GM19452 (cell line): ENCODE results near the gene NPRL2.
A peak's percentile ranks its signal among the peaks of the same experiment; 100 is the strongest.

Source experiments
- ATAC-seq: cut with Tn5 transposase; IDR thresholded peaks from one replicate; pipeline ENCODE4 v1.9.1; 2021; ENCODE audit not compliant: unreplicated experiment

NPRL2 gene

DNA sequence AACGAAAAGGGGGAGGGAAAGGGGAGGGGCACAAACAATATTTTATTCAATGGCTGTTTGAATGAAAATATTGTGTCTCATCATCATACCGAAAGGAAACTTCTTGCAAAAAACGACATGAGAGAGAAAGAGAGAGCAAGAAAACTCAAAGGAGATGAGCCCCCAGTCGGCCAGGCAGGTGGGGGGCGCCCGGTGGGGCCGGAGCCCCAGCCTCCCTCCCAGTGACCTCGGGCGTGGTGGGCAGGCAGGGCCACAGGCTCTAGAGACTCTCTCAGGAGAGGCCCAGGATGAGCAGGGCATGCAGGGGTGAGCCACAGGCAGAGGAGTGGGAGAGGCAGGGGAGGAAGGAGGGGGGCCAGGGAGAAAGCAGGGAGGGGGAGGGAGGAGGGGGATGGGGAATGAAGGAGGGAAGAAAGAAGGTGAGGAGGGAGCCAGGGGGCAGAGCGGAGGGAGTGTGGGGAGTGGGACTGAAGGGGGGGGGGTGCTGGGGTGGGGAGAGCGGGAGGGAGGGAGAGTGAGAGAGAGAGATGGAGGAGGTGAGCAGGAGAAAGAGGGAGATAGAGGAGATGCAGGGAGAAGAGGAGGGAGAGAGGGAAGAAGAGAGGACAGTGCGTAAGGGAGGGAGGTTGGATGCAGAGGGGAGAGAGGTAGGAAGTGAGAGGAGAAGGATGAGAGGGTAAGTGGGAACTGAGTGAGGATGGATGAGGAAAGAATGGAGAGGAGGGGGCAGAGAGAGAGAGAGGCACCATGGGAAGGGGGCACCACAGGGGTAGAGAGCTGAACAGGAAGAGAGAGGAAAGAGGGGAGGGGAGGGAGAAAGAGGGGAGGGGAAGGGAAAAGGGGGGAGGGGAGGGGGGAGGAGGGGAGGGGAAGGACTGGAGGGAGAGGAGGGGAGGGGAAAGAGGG, 22.8 kb upstream of the NPRL2 start:
- no peak for ATAC-seq

DNA sequence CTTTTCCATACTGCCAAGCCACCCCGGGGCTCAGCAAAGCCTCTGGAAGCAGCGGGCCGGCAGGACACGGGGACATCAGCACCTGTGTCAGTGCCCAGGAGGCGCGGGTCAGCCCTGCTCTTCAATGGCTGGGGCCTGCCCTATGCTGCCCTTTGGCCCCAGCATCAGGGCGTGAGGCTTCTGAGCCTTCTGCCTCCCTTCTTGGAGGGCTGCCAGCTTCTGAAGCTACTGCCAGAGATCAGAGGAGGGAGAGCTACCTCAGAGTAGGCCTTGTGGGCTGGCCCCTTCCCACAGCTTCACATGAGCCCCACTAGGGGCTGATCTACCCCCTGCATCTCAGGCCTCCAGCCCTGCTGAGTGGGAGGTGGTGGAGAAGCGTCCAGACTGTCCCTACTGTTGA, 21.8 kb upstream of the NPRL2 start:
- no peak for ATAC-seq

DNA sequence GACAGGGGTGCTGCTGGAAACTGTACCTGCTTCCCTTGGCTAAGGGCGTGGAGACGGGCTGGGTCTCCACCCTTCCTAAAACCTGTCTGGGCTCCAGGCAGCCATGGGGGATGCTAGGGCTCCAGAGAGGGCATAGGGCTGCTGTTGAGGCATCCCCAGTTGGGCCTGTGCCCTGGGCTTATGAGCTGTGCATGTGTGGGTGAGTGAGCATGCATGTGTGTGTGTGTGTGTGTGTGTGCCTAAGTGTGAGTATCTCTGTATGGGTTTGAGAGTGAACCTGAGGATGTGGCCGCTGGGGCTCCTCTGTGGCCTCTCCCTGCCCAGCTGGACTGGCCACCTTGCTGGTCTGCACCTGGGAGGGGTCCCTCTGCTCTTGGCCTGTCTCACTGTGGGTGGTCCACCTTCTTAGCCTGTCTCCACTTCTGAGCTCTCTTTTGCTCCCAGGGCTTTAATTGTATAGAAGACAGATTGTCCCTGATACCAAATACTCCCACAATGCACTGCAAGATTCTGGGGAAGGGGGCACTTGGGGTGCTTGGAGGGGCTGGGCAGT, 20.6 kb upstream of the NPRL2 start:
- no peak for ATAC-seq

DNA sequence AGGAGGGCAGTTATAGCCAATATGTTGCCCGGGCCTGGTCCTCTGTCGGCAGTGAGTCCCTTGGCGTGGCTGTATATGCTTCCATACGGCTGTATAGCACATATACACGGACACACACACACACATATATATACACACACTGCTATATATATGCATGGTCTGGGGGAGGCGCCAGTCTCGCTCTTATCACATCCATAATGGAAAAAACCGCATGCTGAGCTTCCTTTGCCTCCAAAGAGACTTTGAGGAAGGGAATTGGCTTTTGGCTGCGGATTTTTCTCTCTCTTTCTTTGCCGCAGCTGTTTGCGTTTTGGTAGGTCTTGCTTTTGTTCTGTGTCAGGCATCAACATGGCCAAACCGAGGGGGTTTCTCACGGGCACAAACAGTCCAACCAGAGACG, 20.0 kb upstream of the NPRL2 start:
- no peak for ATAC-seq

DNA sequence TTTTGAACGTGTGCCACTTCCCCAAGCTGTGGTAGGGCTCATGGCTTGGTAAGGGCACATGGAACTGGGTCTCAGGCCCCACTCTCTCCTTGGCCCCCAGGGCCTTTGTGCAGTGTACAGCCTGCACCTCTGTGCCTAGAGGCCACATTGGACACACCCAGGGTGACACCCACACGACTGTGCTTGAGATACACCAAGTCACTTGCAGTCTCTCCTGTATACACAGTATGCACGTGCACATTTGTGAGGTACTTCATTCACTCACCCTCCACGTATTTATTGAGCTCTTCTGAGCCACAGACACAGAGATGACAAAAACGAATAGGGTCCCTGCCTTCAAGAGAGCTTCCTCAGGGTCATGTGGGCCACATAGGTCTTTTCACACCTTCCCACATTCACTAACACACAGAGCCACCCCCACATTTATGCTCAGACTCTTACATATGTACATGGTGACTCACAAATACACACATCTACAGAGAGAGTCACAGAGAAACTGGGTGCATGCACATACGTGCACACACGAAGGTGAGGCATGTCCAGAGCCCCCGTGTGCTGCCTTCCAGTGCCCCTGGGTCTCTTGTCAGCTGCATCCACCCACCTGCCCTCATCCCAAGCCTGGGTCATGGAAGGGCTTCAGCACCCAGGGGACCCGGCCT, 18.6 kb upstream of the NPRL2 start:
- ATAC-seq = no peak

DNA sequence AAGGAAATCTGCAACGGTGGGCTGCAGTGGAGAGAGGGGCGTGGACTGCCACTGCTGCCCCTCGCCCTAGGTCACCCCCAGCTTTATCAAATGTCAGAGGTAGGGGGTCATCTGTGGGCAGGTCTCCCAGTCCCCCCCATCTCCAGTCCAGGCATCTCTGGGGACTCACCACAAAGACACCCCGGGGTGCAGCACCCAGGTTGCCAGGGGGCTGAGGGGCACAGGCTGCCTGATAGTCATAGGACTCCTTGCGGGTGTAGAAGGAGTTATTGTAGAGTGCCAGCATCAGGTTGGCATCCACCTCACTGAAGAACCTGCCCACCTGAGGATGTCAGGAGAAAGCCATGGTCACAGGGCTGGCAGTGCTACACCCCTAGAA, 15.3 kb upstream of the NPRL2 start:
- no peak for ATAC-seq

DNA sequence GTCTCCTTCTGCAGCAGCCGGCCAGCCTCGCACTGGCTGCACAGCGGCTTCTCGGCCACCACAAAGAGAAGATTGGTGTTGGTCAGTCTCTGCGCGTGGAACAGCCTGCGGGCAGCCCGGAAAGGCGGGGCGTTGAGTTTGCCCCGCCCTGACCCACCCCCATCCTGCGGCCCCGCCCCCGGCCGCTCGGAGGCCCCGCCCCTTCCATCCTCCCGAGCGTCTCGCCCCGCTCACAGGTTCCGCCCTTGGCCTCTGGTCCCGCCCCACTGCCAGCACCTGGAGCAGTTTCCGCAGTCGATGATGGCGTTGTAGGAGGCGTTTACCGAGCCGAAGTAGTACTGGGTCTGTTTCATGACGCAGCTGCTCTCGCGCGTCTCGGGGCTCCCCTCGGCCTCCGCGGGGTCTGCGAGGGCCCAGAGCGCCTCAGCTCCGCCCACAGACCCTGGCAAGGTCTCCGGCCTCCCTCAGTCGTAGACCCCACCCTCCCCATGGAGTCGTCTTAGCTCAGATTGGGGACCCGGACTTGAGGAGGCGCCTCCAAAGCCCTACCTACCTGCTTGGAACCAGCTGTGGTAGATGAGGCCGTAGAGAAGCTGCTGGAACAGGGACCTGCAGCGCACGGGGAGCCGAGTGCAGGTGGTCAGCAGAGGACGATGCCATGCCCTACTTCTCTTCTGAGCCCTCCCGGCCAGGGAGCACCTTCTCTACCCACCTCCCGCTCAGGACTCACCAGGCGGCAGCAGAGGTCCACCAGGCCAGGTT, 14.7 kb upstream of the NPRL2 start:
- ATAC-seq = peak; percentile 91

DNA sequence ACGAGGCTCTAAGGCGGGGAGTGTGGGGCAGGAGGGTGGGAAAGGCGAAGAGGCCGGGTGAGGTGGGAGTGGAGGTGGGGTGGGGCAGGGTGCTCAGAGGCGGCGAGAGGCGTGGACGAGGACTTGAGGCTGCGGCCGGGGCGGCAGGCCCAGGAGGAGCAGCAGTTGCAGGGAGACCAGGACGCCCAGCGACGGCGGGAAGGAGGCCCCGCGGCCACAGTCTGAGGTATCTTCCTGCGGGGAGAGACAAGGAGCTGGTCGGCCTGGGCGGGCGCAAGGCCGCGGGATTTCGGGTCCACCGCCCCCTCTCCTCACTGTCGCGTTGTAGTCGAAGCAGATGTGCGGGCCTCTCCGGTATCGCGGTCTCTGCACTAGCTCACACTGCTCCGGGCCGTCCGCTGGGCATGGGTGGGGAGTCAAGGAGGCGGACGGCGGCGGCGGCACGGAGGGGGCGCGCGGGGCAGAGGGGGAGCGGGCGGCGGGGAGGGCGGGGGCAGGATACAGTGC, 14.1 kb upstream of the NPRL2 start:
- ATAC-seq = no peak

DNA sequence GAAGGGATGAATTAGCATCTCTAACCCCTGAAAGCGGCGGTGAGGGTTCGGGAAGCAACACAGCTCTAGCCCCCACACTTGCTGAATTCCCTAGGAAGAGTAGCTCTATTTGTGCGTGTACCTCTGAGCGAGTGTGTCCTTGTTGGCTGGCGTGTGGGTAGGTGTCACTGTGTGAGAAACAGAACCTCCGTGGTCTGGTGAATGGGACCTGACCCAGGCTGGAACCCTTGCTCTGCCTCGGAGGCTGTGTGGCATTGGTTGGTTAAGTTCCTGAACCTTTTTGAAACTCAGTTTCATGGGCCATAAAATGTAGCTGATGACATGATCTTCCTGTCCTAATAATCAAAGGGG, 9.2 kb upstream of the NPRL2 start:
- peak; percentile 2 for ATAC-seq

DNA sequence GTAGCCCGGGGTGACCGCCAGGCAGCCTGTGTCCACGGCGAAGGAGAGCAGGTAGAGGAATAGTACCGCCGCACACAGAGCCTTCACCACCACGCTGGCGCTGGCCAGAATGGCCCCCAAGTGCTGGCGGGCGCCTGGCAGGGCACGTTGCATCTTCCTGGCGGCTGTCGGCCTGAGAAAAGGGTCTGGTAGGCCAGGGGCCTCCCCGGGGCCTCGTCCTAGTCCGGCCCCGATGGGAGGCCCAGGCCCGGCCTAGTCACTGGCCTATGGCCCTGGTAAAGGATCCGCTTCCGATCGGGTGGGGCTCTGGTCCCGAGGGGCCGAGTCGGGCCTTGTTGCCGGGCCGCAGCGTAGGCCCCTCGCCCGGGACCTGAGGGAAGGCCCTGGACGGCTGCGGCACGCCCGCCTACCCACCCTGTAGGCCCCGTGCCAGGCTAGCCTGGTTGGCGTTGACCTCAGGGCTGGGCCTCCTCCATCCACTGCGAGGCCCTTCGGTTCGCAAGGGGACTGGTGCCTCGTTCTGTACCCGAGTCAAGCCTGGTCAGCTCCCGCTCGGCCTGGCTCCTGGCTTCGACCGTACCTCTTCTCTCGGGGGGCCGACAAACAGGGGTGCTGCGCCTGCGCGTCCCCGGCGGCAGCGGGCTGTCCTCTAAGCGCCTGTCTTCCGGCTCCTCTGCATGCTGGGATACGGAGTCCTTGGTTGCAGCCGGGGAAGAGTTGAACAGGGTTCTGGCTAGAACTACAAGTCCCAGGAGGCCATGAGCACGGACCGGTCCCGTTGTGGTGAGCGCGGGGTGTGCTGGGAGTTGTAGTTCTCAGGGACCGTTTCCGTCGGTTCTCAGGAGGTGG, 8.6 kb upstream of the NPRL2 start, which contains the start of gene TMEM115:
TSS of gene TMEM115 (minus strand) at position 611 of the 849 bp plus-strand sequence. CDS start at position 153, 458 bp downstream.
- ATAC-seq = peak; percentile 98

DNA sequence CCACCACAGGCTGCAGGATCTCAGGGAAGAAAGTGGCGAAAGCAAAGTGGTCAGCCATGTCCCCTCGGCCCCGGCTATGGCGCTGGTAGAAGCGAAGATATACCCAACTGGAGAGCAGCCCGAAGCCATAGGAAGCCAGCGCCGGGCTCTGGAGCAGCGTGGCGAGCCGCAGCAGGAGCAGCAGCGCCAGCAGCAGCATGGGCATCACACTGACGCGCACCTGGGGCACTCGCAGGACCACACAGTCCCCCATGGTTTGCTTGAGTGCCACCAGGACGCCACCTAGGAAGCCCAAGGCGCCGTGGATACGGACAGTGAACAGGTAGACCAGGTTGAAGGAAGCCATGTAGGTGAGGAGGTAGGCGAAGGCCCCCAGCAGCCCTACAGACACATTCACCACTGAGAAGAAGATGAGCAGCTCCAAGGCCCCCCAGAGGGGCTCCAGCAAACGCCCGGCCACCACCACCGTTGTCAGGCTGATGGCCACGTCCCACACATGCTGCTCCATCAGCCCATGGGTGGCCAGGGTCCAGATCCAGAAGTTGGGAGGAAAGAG, 7.9 kb upstream of the NPRL2 start:
- no peak for ATAC-seq

DNA sequence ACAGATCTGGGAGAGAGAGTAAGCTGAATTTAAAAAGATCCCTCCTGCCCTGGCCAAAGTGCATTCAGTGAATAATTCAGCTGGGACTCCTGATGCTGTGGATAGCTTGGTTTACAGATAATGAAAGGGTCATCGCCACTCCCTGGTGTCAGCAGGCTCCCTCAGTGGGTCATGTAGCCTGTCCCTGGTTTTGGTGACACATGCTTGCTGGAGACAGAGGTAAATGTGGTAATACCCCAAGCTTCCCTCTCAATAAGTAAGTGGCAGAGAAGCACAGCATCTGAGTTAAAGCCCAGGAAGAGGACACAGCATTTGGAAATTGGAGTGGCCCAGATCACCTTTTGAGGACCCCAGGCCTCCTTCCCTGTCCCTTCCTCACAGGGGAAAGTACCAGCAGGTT, 6.9 kb upstream of the NPRL2 start:
- no peak for ATAC-seq

DNA sequence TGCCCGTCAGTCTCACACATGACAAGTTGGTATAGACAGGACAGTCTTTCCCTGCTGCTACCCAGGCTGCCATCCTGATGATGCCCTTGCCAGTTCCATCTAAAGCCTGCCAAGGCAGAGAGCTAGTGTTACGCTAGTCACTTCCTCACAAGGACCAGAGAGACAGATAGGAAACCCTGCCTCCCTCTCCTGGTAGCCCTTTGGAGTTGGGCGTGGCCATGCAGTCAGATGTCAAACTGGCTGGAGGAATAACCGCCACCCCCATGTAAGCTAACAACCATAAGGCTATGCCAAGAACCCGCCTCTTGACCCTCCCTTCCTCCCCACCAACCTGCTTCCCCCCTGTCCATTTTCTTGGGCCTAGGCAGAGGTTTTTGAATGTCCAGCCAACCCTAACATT, 6.0 kb upstream of the NPRL2 start:
- no peak for ATAC-seq

DNA sequence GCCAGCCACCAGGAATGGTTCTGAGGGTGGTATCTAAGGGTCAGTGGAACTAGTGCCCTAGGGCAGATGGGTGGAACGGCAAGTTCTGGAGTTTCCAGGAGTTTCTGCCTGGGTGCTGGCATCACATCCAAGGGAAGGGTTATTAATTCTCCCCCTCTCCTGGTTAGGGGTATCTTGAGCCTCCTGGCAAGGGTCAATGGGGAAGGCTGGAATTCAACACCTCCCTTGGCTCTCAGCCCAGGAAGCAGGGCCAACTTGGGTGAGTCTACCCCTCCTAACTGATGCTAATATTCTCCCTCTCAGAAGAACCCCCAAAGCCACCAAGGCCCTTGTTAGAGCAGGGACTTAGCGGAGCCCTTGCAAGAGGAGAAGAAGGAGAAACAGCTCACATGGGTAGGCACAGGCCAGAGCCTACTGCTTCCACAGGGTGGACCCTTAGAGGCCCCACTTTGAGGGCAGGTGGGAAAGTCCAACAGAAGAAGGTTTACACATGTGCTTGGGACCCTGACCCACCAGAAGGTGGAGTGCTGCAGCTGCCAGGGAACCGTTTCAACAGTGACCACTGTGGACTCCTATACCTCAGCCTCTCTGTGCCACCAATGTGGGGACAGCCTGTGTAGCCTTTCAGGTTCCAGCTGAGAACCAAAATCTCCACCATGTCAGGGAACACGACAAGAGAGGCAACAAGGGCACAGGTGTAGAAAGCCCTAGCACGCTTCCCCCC, 5.4 kb upstream of the NPRL2 start:
- ATAC-seq = no peak

DNA sequence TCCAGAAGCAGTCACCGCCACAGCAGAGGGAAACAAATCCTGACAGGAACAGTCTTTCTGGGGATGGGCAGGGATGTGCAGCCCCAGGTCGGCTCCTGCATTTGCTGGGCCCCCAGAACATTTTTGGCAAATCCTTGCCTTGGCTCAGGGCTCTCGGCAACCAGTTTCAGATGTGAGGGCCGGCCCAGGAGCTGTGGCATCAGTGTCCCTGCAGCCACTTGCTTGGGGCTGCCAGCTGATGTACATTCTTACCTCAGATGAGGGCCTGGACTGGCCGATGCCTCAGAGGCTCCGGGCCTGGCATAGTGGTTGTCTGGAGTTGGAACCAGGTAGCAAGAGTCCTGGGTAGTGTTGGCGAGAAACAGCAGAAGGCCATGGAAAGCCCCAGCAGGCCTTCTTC, 4.3 kb upstream of the NPRL2 start:
- ATAC-seq = no peak

DNA sequence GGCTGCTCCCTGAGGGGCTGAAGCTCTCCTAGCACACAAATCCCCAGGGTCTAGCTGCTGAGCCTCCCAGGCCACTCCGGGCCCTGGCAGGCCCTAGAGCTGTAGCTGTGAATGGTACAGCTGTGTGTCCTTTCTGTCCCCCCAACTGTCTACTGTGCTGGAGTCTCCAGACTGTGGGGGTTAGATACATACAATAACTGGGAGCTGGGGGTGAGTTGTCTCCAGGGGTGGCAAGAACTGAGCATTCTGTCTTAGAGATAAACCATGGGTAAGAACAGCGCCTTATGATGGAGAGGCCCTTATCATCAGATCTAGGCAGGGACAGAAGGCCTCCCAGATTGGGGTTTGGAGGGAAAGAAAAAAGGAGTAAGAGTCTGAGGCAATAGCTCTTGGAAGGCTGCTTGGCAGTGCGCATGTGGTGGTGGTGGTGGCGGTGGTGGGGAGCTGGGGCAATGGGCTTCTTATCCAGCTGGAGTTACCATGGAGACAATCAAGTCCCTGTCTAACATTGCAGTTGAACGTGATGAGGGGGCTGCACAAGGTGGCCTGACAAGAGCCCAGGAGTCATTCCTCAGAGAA, 3.7 kb upstream of the NPRL2 start:
- ATAC-seq = no peak

DNA sequence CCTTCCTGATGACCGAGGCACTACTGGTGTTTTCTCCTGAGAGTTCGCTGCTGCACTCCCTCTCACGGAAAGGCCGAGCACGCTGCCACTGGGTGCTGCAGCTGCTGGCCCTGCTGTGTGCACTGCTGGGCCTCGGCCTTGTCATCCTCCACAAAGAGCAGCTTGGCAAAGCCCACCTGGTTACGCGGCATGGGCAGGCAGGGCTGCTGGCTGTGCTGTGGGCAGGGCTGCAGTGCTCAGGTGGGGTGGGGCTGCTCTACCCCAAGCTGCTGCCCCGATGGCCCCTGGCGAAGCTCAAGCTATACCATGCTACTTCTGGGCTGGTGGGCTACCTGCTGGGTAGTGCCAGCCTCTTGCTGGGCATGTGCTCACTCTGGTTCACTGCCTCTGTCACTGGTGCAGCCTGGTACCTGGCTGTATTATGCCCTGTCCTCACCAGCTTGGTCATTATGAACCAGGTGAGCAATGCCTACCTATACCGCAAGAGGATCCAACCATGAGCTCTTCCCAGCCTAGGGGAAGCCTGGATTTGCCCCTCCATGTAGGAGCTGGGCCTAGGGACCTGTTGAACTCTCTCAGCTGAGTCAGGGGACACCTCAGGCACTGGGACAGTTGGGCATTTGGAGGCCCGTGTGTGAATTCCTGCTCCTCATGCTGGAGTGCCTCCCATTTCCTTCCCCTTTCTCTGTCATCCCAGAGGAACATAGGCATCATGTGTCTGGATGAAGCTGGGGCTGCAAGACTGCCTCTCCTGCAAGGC, 2.9 kb upstream of the NPRL2 start:
- no peak for ATAC-seq

DNA sequence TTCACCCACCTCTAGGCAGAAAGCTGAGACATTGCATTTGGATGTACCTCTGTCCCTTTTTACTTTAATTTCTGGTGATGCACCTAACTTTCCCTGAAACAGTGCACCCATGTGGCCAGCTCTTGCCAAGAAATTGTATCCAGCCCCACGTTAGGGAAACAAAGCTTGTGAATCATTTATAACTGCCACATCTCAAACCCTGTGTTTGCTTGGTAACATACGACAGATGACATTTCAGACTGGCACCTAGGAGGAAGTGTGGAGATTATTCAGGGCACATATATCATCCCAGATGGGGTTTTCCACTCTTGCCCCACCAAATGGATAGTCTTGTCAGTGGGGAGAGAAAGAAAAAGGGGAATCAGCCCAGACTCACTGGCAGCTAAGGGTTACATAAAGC, 2.2 kb upstream of the NPRL2 start:
- no peak for ATAC-seq
